Inflammatory macrophage treated with lipopolysaccharide for 1 hour (primary cell): ENCODE measurements around the gene ZNF502.

Source experiments
- DNase-seq, 2 donors: peaks; one replicate each; pipeline ENCODE4 v3.0.0-alpha.2; 2020 to 2022

The ZNF502 gene

DNA sequence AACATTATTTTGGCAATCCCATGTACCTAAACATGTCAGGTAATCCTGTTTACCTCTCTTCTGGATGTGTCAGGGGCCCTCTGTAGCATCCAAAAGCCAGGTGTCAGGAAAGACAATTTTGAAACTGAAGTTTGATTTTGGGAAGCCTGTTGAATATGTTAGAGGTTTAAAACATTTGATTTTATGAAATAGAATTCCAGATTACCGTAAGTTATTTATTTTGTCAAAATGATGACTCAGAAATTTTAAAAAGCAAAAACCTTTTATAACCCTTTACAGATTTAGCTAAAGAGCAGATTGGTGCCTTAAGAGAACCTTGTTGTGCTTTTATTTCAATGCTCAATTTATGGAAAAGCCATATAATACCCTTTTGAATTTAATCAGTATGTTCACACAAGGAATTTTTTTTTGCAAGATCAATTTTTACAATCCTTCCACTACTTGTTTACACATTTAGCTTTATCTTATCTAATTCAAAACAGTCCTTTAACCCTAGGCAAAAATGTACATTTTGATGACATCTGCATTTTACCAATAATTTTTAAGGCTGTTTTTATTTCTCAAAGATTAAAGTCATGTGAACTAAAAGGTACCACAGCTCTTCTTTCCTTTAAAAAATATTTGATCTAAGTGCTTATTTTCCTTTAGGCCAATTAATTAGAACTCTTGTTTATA is 59.1 kb downstream of the ZNF502 start:
- no peak for DNase-seq

DNA sequence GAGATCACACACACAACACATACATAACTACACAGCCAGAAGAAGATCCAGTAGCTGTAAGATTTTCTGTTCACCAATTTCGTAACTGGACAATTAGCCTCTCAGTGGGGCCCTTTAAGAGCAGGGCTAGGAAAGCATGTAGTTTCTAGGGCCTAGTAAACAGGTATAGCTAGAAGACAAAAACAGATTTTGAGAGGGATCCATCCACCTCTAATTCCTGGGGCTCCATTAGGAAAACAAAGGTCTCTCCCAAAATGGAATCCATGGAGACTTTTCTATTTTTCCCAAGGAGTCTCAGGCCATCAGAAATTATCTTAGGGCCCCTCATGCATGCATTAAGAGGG is 59.6 kb downstream of the ZNF502 start:
- no peak for DNase-seq
